ENCODE data around the gene MAST4. TPM values are rescaled to one million over a fixed set of nuclear protein-coding genes. Genes with fewer than 3 reads are reported as not detected.

The MAST4 gene
- total and polyA plus RNA-seq, 8 donors: 5.9 to 29.7 (median 10.0) TPM

GRCh38 chr5:66851306-66851705 lies 255.1 kb downstream of the MAST4 start:
- Histone ChIP-seq H3K4me3 (no peak overlapping the region), H3K4me1 (no peaks in the 10 kb centered on the region), H3K9me3 (no peaks in the 10 kb centered on the region), H3K36me3 (no peaks in the 10 kb centered on the region), H3K27ac (no peak overlapping the region), H3K27me3 (no peaks in the 10 kb centered on the region)
- intact Hi-C loops (cut with DNase I): no loop called here
- ATAC-seq (no peak), DNase-seq (no peak), FAIRE-seq (no peak)
- TF ChIP-seq CTCF (IDR thresholded peaks at IDR 0.05): no peak
- 60 to 76% methylated on average over 2 of the region's 2 CpGs for WGBS, 2 donors

DNA sequence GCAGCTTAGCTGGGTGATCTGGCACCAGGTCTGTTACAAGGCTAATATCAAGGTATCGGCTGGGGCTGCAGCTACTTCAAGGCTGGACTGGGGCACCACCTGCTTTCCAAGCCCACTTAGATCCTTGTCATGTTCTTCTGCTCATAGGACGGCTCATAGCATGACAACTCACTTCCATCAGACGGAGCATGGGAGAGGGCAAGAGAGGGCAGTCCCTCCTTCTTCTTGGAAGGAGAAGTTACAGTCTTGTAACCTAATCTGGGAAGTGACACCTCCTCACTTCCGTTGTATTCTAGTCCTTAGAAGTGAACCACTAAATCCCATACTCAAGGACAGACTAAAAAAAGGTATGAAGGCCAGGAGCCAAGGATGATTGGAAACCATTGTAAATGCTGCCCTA lies 258.2 kb downstream of the MAST4 start:
- no peaks in the 10 kb centered on the region for H3K27me3 ChIP-seq
- no peak overlapping the region for H3K4me3 ChIP-seq
- no peak for TF ChIP-seq CTCF (IDR thresholded peaks at IDR 0.05)
- no peaks in the 10 kb centered on the region for H3K36me3 ChIP-seq
- DNase-seq (no peak), FAIRE-seq (no peak), ATAC-seq (no peak)
- 88 to 91% methylated on average over 4 of the region's 4 CpGs for WGBS, 2 donors
- no peaks in the 10 kb centered on the region for H3K4me1 ChIP-seq
- intact Hi-C loops (cut with DNase I): no loop called here
- no peak overlapping the region for H3K27ac ChIP-seq
- no peaks in the 10 kb centered on the region for H3K9me3 ChIP-seq

- Histone ChIP-seq H3K27ac (no peak overlapping the region), H3K4me3 (no peak overlapping the region), H3K36me3 (no peaks in the 10 kb centered on the region), H3K9me3 (no peaks in the 10 kb centered on the region), H3K27me3 (no peaks in the 10 kb centered on the region), H3K4me1 (no peaks in the 10 kb centered on the region)
- 81 to 91% methylated on average over 2 of the region's 2 CpGs for WGBS, 2 donors
- TF ChIP-seq CTCF (IDR thresholded peaks at IDR 0.05): no peak
- no peak for ATAC-seq
- intact Hi-C loops (cut with DNase I): no loop called here
- no peak for FAIRE-seq
- DNase-seq: no peak
Observed at GRCh38 chr5:66856041-66856805, 260.0 kb downstream of the MAST4 start.

- no peaks in the 10 kb centered on the region for H3K36me3 ChIP-seq
- no peaks in the 10 kb centered on the region for H3K9me3 ChIP-seq
- DNase-seq (no peak), ATAC-seq (no peak), FAIRE-seq (no peak)
- no peak overlapping the region for H3K27ac ChIP-seq
- intact Hi-C loops (cut with DNase I): no loop called here
- no peaks in the 10 kb centered on the region for H3K27me3 ChIP-seq
- H3K4me3 ChIP-seq: no peak overlapping the region
- no peak for TF ChIP-seq CTCF (IDR thresholded peaks at IDR 0.05)
- no peaks in the 10 kb centered on the region for H3K4me1 ChIP-seq
- 89 to 92% methylated on average over 2 of the region's 2 CpGs for WGBS, 2 donors
Observed at GRCh38 chr5:66859526-66859925, 263.3 kb downstream of the MAST4 start.

- ATAC-seq: peak in 1 of 4 donors; percentile 30
- Histone ChIP-seq H3K27me3 (no peaks in the 10 kb centered on the region), H3K4me3 (no peak overlapping the region), H3K4me1 (no peaks in the 10 kb centered on the region), H3K9me3 (no peaks in the 10 kb centered on the region), H3K27ac (no peak overlapping the region), H3K36me3 (no peaks in the 10 kb centered on the region)
- TF ChIP-seq CTCF (IDR thresholded peaks at IDR 0.05): no peak
- intact Hi-C loops (cut with DNase I): no loop called here
- DNase-seq: no peak
- 29 to 33% methylated on average over 7 of the region's 7 CpGs for WGBS, 2 donors
- FAIRE-seq: no peak
Observed at GRCh38 chr5:66860199-66860975, 264.2 kb downstream of the MAST4 start.

Measured in pancreas (tissue), 10 donors.